Measurements from ENCODE around the gene MACROD2.

The MACROD2 gene

DNA sequence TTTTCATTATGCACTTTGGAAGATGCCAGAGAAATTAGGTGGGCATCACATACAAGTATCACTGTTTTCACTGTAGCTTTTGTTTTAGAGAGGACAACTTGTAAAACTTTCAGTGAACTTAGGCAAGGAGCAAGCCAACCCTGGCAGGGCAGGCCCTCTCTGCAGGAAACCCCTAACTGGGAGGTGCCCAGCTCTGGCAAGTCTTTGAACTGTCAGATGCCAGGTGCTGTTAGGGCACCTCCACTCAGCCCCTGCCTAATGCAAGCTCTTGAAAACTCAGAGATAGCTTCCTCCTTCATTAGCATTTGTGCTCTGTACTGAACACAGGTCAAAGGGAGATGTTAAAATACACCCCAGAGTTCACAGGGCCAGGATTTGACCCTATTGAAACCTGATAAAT lies 1116.3 kb downstream of the MACROD2 start:
- H3K9me3 ChIP-seq (ENCODE audit: control insufficient read depth, insufficient read depth, low read depth, low read length) = no peaks in the 10 kb centered on the region
- ChIA-PET POLR2A (no interaction called here), CTCF (no interaction called here)
- H3K4me3 ChIP-seq (ENCODE audit: low read depth, low read length) = no peak overlapping the region
- H3K27ac ChIP-seq (ENCODE audit: extremely low read depth, low read depth, low read length) = no peak overlapping the region
- H3K36me3 ChIP-seq (ENCODE audit: control insufficient read depth in 2 of 2, insufficient read depth in 1 of 2, low read length in 2 of 2) = no peaks in the 10 kb centered on the region
- TF ChIP-seq, protein P1, sequence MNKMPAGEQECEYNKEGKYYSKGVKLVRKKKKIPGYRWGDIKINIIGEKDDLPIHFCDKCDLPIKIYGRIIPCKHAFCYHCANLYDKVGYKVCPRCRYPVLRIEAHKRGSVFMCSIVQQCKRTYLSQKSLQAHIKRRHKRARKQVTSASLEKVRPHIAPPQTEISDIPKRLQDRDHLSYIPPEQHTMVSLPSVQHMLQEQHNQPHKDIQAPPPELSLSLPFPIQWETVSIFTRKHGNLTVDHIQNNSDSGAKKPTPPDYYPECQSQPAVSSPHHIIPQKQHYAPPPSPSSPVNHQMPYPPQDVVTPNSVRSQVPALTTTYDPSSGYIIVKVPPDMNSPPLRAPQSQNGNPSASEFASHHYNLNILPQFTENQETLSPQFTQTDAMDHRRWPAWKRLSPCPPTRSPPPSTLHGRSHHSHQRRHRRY (tag by site-specific recombination; IDR thresholded peaks at IDR 0.05) = no peak
- TF ChIP-seq ZBTB48 (tag by site-specific recombination; IDR thresholded peaks at IDR 0.05) (no peak), ZNF514 (tag by site-specific recombination; IDR thresholded peaks at IDR 0.05) (no peak), ZNF660 (tag by site-specific recombination; IDR thresholded peaks at IDR 0.05) (no peak), CTCF (tag by site-specific recombination; IDR thresholded peaks at IDR 0.05) (no peak), ZNF155 (tag by site-specific recombination; IDR thresholded peaks at IDR 0.05) (no peak), ZNF621 (tag by site-specific recombination; IDR thresholded peaks at IDR 0.05) (no peak), ZNF610 (tag by site-specific recombination; IDR thresholded peaks at IDR 0.05; ENCODE audit: borderline replicate concordance) (no peak), ZNF626 (tag by site-specific recombination; IDR thresholded peaks at IDR 0.05) (no peak), ZNF350 (tag by site-specific recombination; IDR thresholded peaks at IDR 0.05) (no peak), ZNF133 (tag by site-specific recombination; IDR thresholded peaks at IDR 0.05) (no peak), ZNF112 (tag by site-specific recombination; IDR thresholded peaks at IDR 0.05) (no peak), MYNN (tag by site-specific recombination; IDR thresholded peaks at IDR 0.05; ENCODE audit: borderline replicate concordance) (no peak), ZNF768 (tag by site-specific recombination; IDR thresholded peaks at IDR 0.05) (no peak)
- TF ChIP-seq, protein P2, sequence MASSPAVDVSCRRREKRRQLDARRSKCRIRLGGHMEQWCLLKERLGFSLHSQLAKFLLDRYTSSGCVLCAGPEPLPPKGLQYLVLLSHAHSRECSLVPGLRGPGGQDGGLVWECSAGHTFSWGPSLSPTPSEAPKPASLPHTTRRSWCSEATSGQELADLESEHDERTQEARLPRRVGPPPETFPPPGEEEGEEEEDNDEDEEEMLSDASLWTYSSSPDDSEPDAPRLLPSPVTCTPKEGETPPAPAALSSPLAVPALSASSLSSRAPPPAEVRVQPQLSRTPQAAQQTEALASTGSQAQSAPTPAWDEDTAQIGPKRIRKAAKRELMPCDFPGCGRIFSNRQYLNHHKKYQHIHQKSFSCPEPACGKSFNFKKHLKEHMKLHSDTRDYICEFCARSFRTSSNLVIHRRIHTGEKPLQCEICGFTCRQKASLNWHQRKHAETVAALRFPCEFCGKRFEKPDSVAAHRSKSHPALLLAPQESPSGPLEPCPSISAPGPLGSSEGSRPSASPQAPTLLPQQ (tag by site-specific recombination; IDR thresholded peaks at IDR 0.05) = no peak
- H3K4me1 ChIP-seq (ENCODE audit: control insufficient read depth, insufficient read depth, low read length) = no peaks in the 10 kb centered on the region

DNA sequence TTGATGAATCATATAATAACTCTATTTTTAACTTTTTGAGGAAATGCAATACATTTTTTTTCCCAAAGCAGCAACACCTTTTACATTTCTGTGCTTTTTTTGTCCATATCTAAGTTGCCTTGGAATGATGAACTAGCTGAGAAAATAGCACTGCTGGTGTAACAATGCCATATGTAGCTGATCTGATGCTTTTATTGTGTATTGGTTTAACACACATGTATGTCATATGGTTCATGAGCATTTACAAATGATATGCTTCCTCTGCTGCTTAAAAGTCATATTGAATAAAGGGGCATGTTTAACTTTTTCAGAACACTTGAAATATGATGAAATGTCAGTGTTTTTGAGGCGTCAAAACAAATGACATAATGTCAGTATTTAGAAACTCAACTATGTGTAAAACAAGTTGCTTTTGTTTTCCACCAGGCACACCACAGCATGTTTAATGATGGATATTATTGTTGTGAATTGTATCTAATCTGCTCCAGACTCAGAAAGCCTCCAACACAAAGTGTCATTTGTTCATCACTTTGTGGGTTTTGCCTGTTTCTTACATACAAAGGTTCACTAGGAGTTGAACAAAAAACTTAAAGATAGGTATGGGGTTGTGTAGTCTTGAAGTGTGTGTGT lies 1117.9 kb downstream of the MACROD2 start:
- H3K27ac ChIP-seq (ENCODE audit: extremely low read depth, low read depth, low read length) = no peak overlapping the region
- ChIA-PET POLR2A (no interaction called here), CTCF (no interaction called here)
- H3K4me1 ChIP-seq (ENCODE audit: control insufficient read depth, insufficient read depth, low read length) = no peaks in the 10 kb centered on the region
- H3K4me3 ChIP-seq (ENCODE audit: low read depth, low read length) = no peak overlapping the region
- no peaks in the 10 kb centered on the region for H3K36me3 ChIP-seq (ENCODE audit: control insufficient read depth in 2 of 2, insufficient read depth in 1 of 2, low read length in 2 of 2)
- no peaks in the 10 kb centered on the region for H3K9me3 ChIP-seq (ENCODE audit: control insufficient read depth, insufficient read depth, low read depth, low read length)
- TF ChIP-seq ZNF626 (tag by site-specific recombination; IDR thresholded peaks at IDR 0.05) = no peak
- no peak for TF ChIP-seq HOXA7 (CRISPR knock-in tag; IDR thresholded peaks at IDR 0.05; ENCODE audit: borderline replicate concordance)
- TF ChIP-seq ZNF10 (tag by site-specific recombination; IDR thresholded peaks at IDR 0.05) = no peak
- TF ChIP-seq ZXDB (tag by site-specific recombination; IDR thresholded peaks at IDR 0.05) = no peak
- TF ChIP-seq ZNF140 (tag by site-specific recombination; IDR thresholded peaks at IDR 0.05) = no peak
- TF ChIP-seq ZSCAN4 (tag by site-specific recombination; IDR thresholded peaks at IDR 0.05) = no peak
- no peak for TF ChIP-seq SP2 (tag by site-specific recombination; IDR thresholded peaks at IDR 0.05)
- no peak for TF ChIP-seq ZNF146 (tag by site-specific recombination; IDR thresholded peaks at IDR 0.05)
- TF ChIP-seq, protein P2 (tag by site-specific recombination; IDR thresholded peaks at IDR 0.05) = no peak
- no peak for TF ChIP-seq BCL11B (tag by site-specific recombination; IDR thresholded peaks at IDR 0.05; ENCODE audit: low read depth)
- TF ChIP-seq ZNF488 (tag by site-specific recombination; IDR thresholded peaks at IDR 0.05) = no peak
- no peak for TF ChIP-seq ZNF221 (tag by site-specific recombination; IDR thresholded peaks at IDR 0.05; ENCODE audit: borderline replicate concordance)
- no peak for TF ChIP-seq ZNF677 (tag by site-specific recombination; IDR thresholded peaks at IDR 0.05)
- no peak for TF ChIP-seq ZNF473 (tag by site-specific recombination; IDR thresholded peaks at IDR 0.05)
